ENCODE measurements around the gene SGF29. TPM values are rescaled to one million over a fixed set of nuclear protein-coding genes. Genes with fewer than 3 reads are reported as not detected.
"Not testable (repeated sequence)": the region's sequence is repeated elsewhere in the genome, so short reads cannot be mapped to it uniquely, and the experiment has no call there.

Gene SGF29
- total RNA-seq = 9.4 TPM

DNA sequence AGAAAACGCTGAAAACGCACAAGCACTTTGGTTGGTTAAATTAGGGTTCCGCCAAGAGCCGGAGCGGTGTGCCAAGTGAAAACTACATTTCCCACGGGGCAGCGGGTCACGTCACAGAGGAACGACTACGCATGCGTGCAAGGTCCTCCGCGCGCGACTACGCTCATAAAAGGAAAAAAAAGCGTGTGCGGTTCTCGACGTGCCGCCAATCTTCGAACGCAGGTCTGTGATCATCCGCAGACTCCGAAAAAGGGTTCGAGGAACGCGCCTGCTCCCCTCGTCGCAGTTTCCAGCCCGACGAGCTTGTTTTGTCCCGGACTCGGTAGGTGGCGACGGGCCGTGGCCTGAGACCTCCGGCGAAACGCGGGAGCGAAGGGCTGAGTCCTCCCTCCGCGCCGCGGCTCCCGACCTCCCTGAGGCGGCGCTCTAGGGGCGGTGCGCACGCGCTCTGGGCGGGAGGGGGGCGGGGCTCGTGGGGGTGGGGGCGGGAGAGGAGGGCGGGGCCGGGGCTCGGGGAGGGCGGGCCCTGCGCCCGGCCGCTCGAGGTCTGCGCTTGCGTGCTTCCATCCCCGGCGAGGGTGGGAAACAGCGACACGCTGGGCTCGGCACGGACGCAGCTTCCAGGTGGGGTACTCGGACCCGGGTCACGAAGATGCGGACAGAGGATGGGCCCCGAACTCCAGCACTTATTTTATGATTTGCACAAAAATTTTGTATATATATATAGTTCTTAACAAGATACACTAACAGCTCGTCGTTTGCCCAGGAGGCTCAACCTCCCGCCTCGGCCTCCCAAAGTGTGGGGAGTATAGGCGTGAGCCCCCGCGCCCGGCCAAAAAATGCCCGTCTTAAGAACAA lies at the start of gene SGF29:
SGF29 (plus strand) TSS at position 145 of the 858 bp plus-strand sequence. CDS start 27,150 bp downstream, outside the sequence.
- DNase-seq = peak; percentile 91

DNA sequence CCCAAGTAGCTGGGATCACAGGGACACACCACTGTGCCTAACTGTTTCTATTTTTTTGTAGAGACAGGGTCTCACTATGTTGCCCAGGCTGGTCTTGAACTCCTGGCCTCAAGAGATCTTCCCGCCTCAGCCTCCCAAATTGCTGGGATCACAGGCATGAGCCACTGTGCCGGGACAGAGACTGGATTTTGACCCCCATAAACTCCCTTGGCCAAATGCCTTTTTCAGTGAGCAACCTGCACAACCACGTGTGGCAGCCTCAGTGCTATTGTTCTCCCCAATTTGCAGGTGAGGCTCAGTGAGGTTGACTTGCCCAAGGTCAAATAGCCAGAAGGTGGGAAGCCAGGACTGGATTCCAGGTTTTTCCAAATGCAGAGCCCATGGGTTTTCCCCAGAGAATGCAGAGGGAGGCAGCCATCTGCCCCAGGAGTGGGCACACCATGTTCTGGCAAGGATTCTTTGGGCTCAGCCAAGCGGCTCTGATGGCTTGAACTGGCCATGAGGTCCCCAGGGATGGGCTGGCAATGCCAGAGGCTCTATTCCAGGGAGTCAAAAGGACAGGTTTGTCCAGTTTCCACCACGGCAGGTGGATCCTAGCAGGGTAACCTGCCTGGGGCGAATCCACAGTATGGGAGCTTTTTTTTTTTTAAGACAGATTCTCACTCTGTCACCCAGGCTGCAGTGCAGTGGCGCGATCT lies 48.9 kb upstream of the SGF29 start:
- DNase-seq = no peak

DNA sequence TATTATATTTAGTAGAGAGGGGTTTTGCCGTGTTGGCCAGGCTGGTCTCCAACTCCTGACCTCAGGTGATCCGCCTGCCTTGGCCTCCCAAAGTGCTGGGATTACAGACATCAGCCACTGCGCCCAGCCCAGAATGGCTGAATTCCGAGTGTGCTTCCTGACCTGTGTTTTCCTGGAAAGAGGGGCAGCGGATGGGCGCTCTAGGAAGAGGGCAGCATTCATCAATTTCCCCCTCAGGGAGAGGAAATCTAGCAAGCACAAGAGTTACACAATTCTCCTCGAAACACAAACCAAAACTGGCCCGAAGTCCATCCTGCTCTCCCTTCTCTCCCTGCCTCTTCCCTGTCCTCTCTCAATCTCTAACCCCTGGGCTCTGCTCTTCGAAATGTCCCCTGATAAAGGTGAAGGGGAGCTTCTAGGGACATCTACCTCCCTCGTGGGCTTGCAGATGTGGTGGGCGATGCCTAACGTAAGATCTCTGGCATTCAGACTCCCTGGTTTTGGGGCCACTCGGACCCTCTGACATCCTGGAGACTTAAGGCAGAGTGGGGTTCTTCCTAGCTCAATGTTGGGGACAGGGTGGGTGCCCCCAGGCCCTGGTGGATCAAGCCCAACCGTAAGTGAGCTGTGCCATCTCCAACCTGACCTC lies 48.1 kb upstream of the SGF29 start:
- no peak for DNase-seq

DNA sequence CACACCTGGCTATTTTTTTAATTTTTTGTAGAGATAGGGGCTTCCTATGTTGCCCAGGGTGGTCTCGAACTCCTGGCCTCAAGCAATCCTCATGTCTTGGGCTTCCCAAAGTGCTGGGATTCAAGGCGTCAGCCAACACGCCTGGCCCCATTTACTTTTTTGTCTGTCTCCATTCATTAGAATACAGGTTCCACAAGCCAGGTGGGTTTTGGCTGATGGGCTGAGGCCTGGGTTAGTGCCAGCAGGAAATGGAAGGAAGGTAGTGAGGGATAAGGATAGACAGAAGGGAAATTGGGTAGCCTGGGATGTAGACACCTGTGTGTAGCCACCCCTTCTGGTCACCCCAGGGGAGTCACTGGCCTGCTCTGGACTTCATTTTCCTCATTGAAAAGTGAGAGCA lies 42.7 kb upstream of the SGF29 start:
- DNase-seq = no peak

DNA sequence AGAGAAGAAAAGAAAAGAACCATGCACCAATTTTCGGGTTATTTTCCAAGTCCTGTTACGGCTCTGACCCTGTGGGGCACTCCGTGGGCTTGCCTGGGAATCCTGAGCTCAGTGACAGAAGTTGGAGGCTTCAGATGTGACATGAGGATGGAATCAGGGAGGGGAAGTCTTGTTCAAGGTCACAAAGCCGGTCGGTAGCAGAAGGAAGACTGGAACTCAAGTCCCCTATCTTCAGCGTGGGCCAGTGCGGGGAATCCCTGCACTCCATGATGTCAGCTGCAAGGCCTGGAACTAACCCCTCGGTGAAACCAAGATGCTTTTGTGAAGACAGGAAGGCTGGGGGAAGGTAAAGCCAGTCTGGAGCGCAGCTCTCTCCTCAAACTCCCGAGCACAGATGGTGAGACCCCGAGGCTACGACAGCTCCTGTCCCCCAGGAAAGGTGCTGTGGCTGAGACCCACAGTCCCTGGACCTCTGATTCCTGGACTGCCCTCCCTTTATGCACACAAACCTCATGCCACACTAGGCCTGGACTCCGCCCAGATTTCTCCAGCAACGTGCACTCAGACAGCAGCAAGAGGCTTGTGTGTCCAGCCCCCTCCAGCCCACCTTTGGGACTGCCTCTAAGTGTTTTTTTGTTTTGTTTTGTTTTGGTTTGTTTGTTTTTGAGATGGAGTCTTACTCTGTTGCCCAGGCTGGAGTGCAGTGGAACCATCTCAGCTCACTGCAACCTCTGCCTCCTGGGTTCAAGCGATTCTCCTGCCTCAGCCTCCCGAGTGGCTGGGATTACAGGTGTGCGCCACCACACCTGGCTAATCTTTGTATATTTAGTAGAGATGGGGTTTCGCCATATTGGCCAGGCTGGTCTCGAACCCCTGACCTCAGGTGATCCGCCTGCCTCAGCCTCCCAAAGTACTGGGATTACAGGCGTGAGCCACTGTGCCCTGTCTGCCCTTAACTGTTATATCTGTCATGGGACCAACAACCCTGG lies 41.6 kb upstream of the SGF29 start:
- DNase-seq = no peak

DNA sequence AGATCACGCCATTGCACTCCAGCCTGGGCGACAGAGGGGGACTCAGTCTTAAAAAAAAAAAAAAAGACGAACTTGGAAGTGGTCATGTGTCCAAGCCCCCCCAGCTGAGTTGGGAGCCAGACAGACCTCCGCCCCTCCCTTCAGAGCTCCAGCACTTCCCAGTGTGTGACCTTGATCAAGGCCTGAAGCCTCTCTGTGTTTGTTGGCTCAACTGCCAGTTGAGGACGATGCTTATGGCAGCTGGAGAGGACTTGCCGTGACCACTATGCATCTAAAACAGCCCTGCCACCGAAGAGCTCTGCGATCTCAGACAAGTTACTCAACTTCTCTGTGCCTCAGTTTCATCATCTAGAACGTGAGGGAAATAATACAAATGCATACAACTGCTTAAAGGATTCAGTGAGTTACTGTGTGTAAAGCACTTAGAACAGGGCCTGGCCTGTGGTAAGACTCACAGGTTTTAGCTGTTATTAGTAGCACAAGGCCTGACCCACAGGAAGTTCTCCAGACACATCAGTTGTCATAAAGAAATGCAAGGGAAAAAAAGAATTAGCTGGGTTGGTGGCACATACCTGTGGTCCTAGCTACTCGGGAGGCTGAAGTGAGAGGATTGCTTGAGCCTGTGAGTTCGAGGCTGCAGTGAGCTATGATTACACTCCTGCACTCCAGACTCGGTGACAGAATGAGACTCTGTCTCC lies 40.1 kb upstream of the SGF29 start:
- DNase-seq = no peak

DNA sequence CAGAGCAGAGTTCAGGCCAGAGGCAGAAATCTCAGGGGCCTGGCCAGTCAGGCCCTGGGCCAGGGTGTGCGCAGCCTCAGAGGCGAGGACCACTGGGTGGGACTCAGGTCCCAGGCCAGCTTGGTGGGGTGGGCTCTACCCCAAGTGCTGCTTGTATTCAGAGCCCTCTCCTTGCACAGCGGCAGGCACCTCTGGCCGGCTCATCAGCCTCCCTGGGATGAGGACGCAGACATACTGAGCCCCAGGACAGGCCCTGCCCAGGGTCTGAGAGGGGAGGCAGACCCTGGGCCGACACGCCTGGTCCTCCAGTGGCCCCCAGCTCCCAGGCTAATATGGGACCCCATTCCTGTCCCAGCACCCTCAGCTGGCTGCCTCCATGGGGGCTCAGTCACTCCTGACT lies 39.5 kb upstream of the SGF29 start:
- no peak for DNase-seq

DNA sequence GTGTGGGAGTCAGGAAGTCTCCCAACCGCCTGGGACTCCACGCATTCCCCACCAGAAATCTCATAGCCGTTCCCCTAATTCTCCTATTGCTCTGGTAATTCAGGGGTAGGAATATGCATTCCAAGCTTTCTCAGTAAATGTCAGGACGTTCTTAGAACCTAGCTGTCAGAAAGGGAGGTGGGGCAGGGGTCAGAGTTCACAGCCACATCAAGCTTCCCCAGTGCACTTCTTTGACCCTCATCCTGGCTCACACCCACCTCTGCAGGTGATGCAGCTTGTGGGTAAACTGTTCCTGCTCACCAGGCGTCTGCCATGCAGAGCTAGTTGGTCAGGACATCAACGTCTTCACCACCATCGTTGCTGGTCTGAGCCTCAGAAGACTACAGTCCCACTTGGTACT lies 33.0 kb upstream of the SGF29 start:
- DNase-seq = no peak

DNA sequence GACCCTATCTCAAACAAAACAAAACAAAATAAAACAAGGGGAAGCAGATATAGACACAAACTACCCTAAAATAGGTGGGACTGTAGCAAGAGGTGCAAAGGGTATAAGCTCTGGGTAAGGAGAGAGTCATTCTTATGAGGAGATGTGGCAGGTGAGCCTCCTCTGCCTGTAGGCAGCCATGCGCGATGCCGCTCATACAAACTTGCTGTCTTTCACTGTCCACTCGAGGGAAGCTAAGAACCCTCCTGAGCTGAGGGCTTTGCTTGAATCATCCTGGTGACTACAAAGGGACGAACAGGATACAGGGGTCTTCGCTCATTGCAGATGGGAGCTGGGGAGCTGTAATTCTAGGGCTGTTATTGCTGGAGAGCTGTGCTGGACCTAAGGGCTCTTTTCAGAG lies 32.3 kb upstream of the SGF29 start:
- no peak for DNase-seq

DNA sequence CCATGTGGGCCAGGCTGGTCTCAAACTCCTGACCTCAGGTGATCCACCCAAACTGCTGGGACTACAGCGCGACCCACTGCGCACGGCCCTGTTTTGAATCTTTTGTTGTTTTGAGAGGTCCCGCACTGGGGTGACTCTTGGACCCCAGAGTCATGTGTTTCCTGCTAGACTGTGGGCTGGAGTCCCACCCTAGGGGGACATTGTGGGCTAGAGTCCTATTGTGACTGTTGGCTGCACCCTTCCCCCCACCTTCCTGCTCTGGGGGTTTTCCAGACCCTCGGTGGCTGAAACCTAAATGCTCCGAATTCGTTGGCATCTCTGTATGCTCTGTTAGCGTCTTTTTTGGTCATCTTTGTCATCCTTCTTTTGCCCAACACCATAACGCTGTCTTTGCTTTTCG lies 30.9 kb upstream of the SGF29 start:
- DNase-seq = no peak

DNA sequence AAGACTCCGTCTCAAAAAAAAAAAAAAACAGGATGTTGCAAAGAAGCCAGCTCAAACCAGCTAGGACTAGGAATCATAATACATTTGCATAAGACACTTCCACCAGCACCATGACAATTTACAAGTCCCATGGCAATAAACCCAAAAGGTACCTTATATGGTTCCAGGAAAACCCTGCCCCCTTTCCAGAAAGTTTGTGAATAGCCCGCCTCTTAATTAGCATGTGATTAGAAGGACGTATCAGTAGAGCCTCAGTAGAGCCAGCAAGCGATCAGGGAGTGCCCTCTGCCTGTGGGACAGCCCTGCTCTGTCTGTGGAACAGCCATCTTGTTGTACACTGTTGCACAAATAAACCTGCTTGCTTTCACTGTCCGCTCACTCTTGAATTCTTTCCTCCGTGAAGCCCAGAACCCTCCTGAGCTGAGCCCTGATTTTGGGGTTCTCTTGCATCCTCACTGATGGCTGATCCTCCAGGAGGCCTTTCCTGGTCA lies 29.0 kb upstream of the SGF29 start:
- no peak for DNase-seq

DNA sequence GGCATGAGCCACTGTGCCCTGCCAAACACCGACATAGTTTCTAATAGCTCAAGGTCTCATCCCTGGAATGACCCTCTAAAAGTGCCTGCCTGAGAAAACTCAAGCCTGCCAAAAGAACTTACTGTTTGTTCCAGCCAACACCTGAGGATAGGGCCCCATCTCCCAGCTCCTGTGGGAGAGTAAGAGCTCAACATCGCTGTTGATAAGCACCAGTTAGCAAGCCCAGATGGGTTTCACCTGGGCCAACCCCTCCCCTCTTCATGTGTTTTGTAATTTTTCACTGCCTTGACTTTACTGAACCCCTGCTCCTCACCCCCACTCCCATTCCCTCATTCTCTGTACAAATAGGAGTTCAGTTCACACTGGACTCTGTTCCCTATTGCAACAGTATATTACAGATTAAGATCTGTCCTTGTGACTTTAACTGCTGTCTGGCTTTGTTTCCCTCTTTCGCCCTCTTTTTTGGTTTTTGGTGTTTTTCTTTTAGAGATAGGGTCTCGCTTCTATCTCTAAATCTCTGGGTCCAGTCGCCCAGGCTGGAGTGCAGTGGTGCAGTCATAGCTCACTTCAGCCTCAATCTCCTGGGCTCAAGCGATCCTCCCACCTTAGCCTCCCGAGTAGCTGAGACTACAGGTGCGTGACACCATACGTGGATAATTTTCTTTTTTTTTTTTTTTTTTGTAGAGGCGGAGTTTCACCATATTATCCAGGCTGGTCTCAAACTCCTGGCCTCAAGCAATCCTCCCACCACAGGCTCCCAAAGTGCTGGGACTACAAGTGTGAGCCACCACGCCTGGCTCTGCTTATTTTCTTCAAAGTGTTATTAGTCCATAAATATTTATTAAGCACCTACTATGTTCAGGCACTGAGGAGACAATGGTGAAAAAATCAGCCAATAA lies 27.3 kb upstream of the SGF29 start:
- no peak for DNase-seq

DNA sequence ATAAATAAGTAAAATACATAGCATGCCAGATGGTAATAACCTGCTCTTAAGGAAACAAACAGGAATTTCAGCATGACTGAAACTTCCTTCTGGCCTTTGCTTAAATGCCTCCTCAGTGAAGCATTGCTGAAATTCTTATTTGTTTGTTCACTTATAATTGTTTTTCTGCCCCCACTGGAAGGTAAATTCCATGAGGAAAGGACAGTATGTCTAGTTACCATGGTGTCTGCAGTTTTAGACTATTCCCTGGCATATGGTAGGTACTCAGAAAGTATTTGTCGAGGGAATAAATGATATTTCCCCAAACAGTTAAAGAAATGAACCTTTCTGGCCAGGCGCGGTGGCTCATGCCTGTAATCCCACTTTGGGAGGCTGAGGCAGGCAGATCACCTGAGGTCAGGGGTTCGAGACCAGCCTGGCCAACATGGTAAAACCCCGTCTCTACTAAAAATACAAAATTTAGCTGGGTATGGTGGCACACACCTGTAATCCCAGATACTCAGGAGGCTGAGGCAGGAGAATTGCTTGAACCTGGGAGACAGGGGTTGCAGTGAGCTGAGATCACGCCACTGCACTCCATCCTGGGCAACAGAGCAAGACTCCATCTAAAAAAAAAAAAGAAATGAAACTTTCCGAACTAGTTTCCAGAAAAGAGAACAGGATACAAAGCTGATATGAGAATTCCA lies 26.5 kb upstream of the SGF29 start:
- not testable (repeated sequence) for DNase-seq

DNA sequence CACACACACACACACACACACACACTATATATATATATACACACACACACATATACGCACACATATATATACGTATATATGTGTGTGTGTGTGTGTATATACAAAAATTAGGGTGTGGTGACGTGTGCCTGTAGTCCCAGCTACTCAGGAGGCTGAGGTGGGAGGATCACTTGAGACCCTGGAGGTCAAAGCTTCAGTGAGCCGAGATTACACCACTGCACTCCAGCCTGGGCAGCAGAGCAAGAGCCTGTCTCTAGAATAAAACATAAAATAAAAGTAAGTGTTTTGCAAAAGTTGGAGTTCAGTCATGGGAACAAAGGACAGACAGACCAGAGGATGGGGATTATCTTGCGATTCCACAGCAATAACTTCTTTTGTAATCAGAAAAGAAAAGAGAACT lies 25.7 kb upstream of the SGF29 start:
- DNase-seq = no peak

DNA sequence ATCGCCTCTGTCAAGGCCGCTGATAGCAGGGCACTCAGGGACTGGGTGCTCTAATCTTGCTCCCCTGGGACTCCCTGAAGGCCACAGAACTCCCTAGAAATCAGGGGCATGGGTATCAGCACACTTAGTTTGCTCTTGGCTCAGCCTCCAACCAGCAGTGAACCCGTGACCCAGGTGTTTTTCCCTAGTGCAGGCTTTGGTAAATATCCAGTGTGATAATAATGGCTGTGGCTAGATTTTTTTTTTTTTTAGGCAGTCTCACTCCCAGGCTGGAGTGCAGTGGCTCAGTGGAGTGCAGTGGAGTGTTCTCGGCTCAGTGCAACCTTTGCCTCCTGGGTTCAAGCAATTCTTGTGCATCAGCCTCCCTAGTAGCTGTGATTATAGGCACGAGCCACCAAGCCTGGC lies 25.3 kb upstream of the SGF29 start:
- DNase-seq = no peak

DNA sequence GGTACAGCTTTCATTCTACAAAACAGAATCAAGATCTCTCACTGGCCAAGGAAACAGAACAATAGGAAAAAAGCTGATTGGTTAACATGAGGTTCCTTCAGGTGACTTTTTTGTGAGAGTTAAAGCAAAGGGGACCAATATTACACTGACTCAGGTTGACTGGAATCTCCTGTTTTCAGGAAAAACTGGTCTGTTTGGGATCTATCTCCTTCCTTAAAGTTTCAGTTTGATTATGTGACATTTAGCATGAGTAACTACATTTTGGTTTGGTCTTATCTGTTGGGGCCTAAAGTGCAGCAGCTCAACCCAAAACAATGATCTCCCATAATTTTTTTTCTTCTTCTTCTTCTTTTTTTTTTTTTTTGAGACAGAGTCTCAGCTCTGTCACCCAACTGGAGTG lies 24.6 kb upstream of the SGF29 start:
- no peak for DNase-seq

DNA sequence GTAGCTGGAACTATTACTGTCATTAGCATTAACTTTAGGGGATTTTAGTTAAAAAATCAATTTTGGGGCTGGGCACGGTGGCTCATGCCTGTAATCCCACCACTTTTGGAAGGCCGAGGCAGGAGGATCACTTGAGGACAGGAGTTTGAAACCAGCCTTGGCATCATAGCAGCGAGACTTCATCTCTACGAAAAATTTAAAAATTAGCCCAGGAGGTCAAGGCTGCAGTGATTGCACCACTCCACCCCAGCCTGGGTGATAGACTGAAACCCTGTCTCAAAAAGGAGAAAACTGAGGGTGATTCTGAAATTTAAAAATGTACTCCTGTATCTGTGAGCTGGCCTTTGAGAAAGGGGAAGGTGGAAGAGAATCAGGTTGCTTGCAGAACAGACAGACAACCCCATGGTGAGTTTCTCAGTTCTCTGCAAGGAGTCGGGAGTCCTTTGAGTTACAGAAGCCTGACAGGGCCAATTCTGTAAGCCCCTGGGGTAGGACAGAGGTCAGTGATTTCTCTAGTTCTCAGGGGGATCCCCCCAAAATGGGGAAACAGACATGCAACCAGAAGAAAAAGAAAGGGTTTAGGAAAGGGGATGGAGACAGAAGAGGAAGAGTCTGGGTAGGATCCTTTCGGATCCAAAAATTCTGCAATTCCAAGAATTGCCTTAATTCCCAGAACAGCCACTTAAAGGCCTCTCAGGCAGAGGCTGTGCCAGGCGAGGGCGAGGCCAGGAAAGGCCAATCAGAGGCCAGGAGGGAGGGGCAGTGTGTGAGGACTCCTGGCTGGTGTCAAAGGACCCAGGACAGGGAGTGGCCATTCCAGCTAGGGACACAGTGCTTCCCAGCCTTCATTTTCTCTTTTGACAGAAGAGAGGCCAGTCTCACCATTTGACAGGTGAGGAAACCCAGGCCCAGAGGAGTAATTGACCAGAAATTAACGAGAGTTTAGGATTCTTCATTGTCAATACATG lies 21.7 kb upstream of the SGF29 start:
- no peak for DNase-seq

DNA sequence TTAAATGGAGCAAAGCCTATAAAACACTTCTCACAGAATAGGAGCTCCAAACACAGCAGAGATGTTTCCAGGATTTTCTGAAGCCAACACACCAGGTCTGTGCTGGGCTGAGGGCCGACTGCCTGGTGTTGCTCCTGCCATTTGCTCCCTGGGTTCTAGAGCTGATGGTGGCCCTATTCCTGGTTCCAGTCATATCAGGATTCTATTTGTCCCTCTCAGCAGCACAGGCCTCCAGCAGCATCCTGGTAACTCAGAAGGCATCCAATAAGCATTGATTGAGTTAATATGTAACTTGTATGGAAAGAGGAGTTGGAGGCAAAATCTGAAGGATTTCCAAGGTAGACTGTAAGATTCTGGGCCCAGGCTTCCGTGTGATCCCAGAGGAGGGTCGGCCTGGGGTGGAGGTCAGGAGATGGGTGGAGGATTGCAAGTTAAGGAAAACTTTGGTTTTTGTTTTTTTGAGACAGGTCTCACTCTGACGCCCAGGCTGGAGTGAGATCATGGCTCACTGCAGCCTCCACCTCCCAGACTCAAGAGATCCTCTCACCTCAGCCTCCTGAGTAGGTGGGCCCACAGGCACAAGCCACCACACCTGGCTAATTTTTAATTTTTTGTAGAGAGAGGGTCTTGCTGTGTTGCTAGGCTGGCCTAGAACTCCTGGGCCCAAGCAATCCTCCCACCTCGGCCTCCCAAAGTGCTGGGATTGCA lies 20.6 kb upstream of the SGF29 start:
- DNase-seq = no peak
